ENCODE data around the gene GABRB1.

The GABRB1 gene

GRCh38 chr4:47031011-47031678 lies at the start of gene GABRB1:
Gene GABRB1, plus strand, starts transcription at chr4:47031567.
- H3K4me2 ChIP-seq (ENCODE audit: low read depth, low read length, poor library complexity, severe bottlenecking) = peak within 1 kb of the TSS; percentile 31
- peak within 1 kb of the TSS; percentile 58; the same call in 1 of the 2 replicates for H2AFZ ChIP-seq (ENCODE audit: low read length)

GRCh38 chr4:46984781-46985180 lies 46.6 kb upstream of the GABRB1 start:
- Histone ChIP-seq H2AFZ (ENCODE audit: low read length) (no peak overlapping the region), H3K9me3 (ENCODE audit: insufficient read depth, low read depth, low read length) (no peaks in the 10 kb centered on the region), H3K79me2 (ENCODE audit: insufficient read depth, low read length) (no peaks in the 10 kb centered on the region), H3K4me2 (ENCODE audit: low read depth, low read length, poor library complexity, severe bottlenecking) (no peak overlapping the region), H4K20me1 (ENCODE audit: insufficient read depth, low read length, poor library complexity, severe bottlenecking) (no peaks in the 10 kb centered on the region), H3K9me2 (replicated peaks; ENCODE audit: low read depth, low read length) (no peaks in the 10 kb centered on the region), H3K36me3 (ENCODE audit: insufficient read depth, low read length) (no peaks in the 10 kb centered on the region), H3K9ac (ENCODE audit: low read depth, low read length, poor library complexity, severe bottlenecking) (no peak overlapping the region), H3K4me1 (ENCODE audit: insufficient read depth, low read length, poor library complexity, severe bottlenecking) (no peaks in the 10 kb centered on the region), H3K4me3 (ENCODE audit: low read length, poor library complexity, severe bottlenecking) (no peak overlapping the region), H3K27me3 (ENCODE audit: insufficient read depth, low read length, poor library complexity, severe bottlenecking) (no peaks in the 10 kb centered on the region), H3F3A (ENCODE audit: low read depth) (no peaks in the 10 kb centered on the region)
- TF ChIP-seq, protein P1, sequence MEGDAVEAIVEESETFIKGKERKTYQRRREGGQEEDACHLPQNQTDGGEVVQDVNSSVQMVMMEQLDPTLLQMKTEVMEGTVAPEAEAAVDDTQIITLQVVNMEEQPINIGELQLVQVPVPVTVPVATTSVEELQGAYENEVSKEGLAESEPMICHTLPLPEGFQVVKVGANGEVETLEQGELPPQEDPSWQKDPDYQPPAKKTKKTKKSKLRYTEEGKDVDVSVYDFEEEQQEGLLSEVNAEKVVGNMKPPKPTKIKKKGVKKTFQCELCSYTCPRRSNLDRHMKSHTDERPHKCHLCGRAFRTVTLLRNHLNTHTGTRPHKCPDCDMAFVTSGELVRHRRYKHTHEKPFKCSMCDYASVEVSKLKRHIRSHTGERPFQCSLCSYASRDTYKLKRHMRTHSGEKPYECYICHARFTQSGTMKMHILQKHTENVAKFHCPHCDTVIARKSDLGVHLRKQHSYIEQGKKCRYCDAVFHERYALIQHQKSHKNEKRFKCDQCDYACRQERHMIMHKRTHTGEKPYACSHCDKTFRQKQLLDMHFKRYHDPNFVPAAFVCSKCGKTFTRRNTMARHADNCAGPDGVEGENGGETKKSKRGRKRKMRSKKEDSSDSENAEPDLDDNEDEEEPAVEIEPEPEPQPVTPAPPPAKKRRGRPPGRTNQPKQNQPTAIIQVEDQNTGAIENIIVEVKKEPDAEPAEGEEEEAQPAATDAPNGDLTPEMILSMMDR (conservative IDR thresholded peaks at IDR 0.05; ENCODE audit: low read length) = no peak
- no peak for TF ChIP-seq EZH2phosphoT487 (IDR thresholded peaks at IDR 0.05; ENCODE audit: borderline replicate concordance)

More at GRCh38 chr4:47031011-47031678, at the start of gene GABRB1:
- Histone ChIP-seq H3K4me3 (ENCODE audit: low read length, poor library complexity, severe bottlenecking) (no peak within 1 kb of the TSS), H4K20me1 (ENCODE audit: insufficient read depth, low read length, poor library complexity, severe bottlenecking) (no peaks in the 10 kb centered on the region), H3K4me1 (ENCODE audit: insufficient read depth, low read length, poor library complexity, severe bottlenecking) (no peaks in the 10 kb centered on the region), H3K79me2 (ENCODE audit: insufficient read depth, low read length) (no peaks in the 10 kb centered on the region), H3K9ac (ENCODE audit: low read depth, low read length, poor library complexity, severe bottlenecking) (no peak within 1 kb of the TSS), H3F3A (ENCODE audit: low read depth) (no peaks in the 10 kb centered on the region), H3K9me2 (replicated peaks; ENCODE audit: low read depth, low read length) (no peaks in the 10 kb centered on the region), H3K9me3 (ENCODE audit: insufficient read depth, low read depth, low read length) (no peaks in the 10 kb centered on the region), H3K27me3 (ENCODE audit: insufficient read depth, low read length, poor library complexity, severe bottlenecking) (no peaks in the 10 kb centered on the region), H3K36me3 (ENCODE audit: insufficient read depth, low read length) (no peaks in the 10 kb centered on the region)
- TF ChIP-seq, protein P1 (conservative IDR thresholded peaks at IDR 0.05; ENCODE audit: low read length) = no peak

GRCh38 chr4:46986922-46987638 lies 44.3 kb upstream of the GABRB1 start:
- Histone ChIP-seq H3K79me2 (ENCODE audit: insufficient read depth, low read length) (no peaks in the 10 kb centered on the region), H3K36me3 (ENCODE audit: insufficient read depth, low read length) (no peaks in the 10 kb centered on the region), H3K9ac (ENCODE audit: low read depth, low read length, poor library complexity, severe bottlenecking) (no peak overlapping the region), H2AFZ (ENCODE audit: low read length) (no peak overlapping the region), H3K4me3 (ENCODE audit: low read length, poor library complexity, severe bottlenecking) (no peak overlapping the region), H3F3A (ENCODE audit: low read depth) (no peaks in the 10 kb centered on the region), H3K4me1 (ENCODE audit: insufficient read depth, low read length, poor library complexity, severe bottlenecking) (no peaks in the 10 kb centered on the region), H3K9me3 (ENCODE audit: insufficient read depth, low read depth, low read length) (no peaks in the 10 kb centered on the region), H3K4me2 (ENCODE audit: low read depth, low read length, poor library complexity, severe bottlenecking) (no peak overlapping the region), H3K9me2 (replicated peaks; ENCODE audit: low read depth, low read length) (no peaks in the 10 kb centered on the region), H4K20me1 (ENCODE audit: insufficient read depth, low read length, poor library complexity, severe bottlenecking) (no peaks in the 10 kb centered on the region), H3K27me3 (ENCODE audit: insufficient read depth, low read length, poor library complexity, severe bottlenecking) (no peaks in the 10 kb centered on the region)
- TF ChIP-seq, protein P1 (conservative IDR thresholded peaks at IDR 0.05; ENCODE audit: low read length) = no peak
- no peak for TF ChIP-seq EZH2phosphoT487 (IDR thresholded peaks at IDR 0.05; ENCODE audit: borderline replicate concordance)

All from Loucy (cell line).